ENCODE measurements around the gene GP2. TPM values are rescaled to one million over a fixed set of nuclear protein-coding genes. Genes with fewer than 3 reads are reported as not detected.

The GP2 gene
- polyA plus RNA-seq, 1 of the 3 experiments (the other 2 are of a cell fraction) = not detected

DNA sequence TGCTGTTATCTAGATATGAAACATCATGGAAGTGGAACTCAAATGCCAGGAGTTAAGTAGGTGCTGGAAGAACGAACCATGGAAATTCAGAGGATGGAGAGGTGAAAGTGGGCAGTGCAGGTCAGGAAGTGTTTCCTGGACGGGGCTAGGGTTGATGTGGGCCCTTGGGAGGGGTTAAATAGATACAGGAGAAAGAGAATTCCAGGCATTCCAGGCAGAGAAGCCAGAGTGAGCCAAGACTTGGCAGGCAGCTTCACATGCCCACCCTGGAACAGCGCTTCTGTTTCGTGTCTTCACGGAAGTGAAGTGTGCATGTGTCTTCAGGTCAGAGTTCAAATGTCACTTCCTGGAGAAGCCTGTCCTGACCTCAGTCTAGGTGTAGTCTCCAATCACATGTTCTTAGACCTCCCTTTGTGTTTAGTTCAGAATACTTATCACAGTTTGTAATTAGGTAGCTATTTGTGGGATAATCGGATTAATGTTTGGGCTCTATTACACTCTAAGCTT, 41.3 kb downstream of the GP2 start (continued):
- TF ChIP-seq, protein P1, sequence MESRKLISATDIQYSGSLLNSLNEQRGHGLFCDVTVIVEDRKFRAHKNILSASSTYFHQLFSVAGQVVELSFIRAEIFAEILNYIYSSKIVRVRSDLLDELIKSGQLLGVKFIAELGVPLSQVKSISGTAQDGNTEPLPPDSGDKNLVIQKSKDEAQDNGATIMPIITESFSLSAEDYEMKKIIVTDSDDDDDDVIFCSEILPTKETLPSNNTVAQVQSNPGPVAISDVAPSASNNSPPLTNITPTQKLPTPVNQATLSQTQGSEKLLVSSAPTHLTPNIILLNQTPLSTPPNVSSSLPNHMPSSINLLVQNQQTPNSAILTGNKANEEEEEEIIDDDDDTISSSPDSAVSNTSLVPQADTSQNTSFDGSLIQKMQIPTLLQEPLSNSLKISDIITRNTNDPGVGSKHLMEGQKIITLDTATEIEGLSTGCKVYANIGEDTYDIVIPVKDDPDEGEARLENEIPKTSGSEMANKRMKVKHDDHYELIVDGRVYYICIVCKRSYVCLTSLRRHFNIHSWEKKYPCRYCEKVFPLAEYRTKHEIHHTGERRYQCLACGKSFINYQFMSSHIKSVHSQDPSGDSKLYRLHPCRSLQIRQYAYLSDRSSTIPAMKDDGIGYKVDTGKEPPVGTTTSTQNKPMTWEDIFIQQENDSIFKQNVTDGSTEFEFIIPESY (IDR thresholded peaks at IDR 0.05; ENCODE audit: borderline replicate concordance, low read depth) = no peak
- TF ChIP-seq, protein P2, sequence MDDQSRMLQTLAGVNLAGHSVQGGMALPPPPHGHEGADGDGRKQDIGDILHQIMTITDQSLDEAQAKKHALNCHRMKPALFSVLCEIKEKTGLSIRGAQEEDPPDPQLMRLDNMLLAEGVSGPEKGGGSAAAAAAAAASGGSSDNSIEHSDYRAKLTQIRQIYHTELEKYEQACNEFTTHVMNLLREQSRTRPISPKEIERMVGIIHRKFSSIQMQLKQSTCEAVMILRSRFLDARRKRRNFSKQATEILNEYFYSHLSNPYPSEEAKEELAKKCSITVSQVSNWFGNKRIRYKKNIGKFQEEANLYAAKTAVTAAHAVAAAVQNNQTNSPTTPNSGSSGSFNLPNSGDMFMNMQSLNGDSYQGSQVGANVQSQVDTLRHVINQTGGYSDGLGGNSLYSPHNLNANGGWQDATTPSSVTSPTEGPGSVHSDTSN (IDR thresholded peaks at IDR 0.05) = no peak
- TF ChIP-seq TAF1 (IDR thresholded peaks at IDR 0.05; ENCODE audit: borderline replicate concordance, low read depth, low read length) (no peak), YY1 (IDR thresholded peaks at IDR 0.05; ENCODE audit: low read depth) (no peak), FOXJ3 (CRISPR knock-in tag; IDR thresholded peaks at IDR 0.05) (no peak), EZH2phosphoT487 (IDR thresholded peaks at IDR 0.05; ENCODE audit: borderline replicate concordance, low read depth) (no peak), RXRA (IDR thresholded peaks at IDR 0.05; ENCODE audit: borderline replicate concordance, low read depth) (no peak)

DNA sequence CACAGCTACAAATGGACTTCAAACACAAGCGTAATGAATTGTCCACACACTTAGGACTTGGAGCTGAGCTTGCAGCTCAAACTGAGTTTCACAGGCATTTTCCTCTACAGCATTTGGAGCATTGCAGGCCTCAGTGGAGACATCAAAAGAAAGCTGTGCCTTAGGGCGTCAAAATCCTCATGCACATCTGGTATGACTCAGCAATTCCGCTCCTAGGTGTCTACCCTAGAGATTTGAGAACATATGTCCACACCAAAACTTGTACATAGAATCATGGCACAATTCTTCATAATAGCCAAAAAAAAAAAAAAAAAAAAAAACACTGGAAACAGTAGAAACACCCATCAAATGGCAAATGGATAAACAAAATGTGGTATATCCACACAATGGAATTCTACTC, 47.1 kb downstream of the GP2 start:
- Histone ChIP-seq H3K36me3 (replicated peaks in 1 of 2; ENCODE audit: control insufficient read depth in 1 of 2, insufficient read depth in 2 of 2, low read length in 1 of 2) (no peaks in the 10 kb centered on the region), H3K4me3 (ENCODE audit: low read depth in 2 of 2, low read length in 1 of 2) (no peak overlapping the region), H3K9ac (no peak overlapping the region), H3K9me2 (no peaks in the 10 kb centered on the region), H3F3A (replicated peaks; ENCODE audit: insufficient read depth) (no peaks in the 10 kb centered on the region), H2AFZ (ENCODE audit: low read depth) (no peak overlapping the region), H4K20me1 (ENCODE audit: insufficient read depth) (no peaks in the 10 kb centered on the region), H3K27ac (ENCODE audit: low read depth in 2 of 2, low read length in 1 of 2) (no peak overlapping the region), H3K79me2 (ENCODE audit: insufficient read depth) (no peaks in the 10 kb centered on the region), H3K4me1 (ENCODE audit: control insufficient read depth in 1 of 2, insufficient read depth in 2 of 2, low read depth in 1 of 2, low read length in 1 of 2) (no peaks in the 10 kb centered on the region; a peak in 1 of 4 replicates), H3K9me3 (no peaks in the 10 kb centered on the region), H3K4me2 (no peak overlapping the region), H3K27me3 (ENCODE audit: insufficient read depth) (no peaks in the 10 kb centered on the region)
- POLR2A ChIA-PET = no interaction called here
- no peak for DNase-seq
- CTCF ChIA-PET = interaction anchor here (0.8 to 2.0 kb wide), 3 partner anchors 20 to 373 kb away, joined by 3 to 10 read pairs (median 4); no protein-coding TSS in a partner anchor
- TF ChIP-seq FOSL2 (IDR thresholded peaks at IDR 0.05; ENCODE audit: borderline replicate concordance, low read depth) = no peak
- no peak for TF ChIP-seq SMC3 (IDR thresholded peaks at IDR 0.05; ENCODE audit: low read depth, low read length)
- TF ChIP-seq EP300 (IDR thresholded peaks at IDR 0.05; ENCODE audit: borderline replicate concordance in 1 of 2, low read depth in 1 of 2, low read length in 1 of 2) = no peak
- TF ChIP-seq, protein P3, sequence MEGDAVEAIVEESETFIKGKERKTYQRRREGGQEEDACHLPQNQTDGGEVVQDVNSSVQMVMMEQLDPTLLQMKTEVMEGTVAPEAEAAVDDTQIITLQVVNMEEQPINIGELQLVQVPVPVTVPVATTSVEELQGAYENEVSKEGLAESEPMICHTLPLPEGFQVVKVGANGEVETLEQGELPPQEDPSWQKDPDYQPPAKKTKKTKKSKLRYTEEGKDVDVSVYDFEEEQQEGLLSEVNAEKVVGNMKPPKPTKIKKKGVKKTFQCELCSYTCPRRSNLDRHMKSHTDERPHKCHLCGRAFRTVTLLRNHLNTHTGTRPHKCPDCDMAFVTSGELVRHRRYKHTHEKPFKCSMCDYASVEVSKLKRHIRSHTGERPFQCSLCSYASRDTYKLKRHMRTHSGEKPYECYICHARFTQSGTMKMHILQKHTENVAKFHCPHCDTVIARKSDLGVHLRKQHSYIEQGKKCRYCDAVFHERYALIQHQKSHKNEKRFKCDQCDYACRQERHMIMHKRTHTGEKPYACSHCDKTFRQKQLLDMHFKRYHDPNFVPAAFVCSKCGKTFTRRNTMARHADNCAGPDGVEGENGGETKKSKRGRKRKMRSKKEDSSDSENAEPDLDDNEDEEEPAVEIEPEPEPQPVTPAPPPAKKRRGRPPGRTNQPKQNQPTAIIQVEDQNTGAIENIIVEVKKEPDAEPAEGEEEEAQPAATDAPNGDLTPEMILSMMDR (IDR thresholded peaks at IDR 0.05) = no peak
- TF ChIP-seq, protein P4, sequence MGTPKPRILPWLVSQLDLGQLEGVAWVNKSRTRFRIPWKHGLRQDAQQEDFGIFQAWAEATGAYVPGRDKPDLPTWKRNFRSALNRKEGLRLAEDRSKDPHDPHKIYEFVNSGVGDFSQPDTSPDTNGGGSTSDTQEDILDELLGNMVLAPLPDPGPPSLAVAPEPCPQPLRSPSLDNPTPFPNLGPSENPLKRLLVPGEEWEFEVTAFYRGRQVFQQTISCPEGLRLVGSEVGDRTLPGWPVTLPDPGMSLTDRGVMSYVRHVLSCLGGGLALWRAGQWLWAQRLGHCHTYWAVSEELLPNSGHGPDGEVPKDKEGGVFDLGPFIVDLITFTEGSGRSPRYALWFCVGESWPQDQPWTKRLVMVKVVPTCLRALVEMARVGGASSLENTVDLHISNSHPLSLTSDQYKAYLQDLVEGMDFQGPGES (IDR thresholded peaks at IDR 0.05; ENCODE audit: low read depth, low read length) = no peak
- TF ChIP-seq FOXJ3 (CRISPR knock-in tag; IDR thresholded peaks at IDR 0.05) = no peak
- TF ChIP-seq TCF12 (IDR thresholded peaks at IDR 0.05) = no peak
- TF ChIP-seq GATA2 (CRISPR knock-in tag; IDR thresholded peaks at IDR 0.05) = no peak
- TF ChIP-seq CHD2 (IDR thresholded peaks at IDR 0.05; ENCODE audit: low read length, partially characterized antibody) = no peak
- TF ChIP-seq SIN3A (IDR thresholded peaks at IDR 0.05; ENCODE audit: borderline replicate concordance, low read depth, low read length) = no peak
- TF ChIP-seq RFX5 (IDR thresholded peaks at IDR 0.05; ENCODE audit: low read length) = no peak
- TF ChIP-seq, protein P5, sequence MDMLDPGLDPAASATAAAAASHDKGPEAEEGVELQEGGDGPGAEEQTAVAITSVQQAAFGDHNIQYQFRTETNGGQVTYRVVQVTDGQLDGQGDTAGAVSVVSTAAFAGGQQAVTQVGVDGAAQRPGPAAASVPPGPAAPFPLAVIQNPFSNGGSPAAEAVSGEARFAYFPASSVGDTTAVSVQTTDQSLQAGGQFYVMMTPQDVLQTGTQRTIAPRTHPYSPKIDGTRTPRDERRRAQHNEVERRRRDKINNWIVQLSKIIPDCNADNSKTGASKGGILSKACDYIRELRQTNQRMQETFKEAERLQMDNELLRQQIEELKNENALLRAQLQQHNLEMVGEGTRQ (IDR thresholded peaks at IDR 0.05; ENCODE audit: borderline replicate concordance, low read depth, low read length) = no peak
- no peak for TF ChIP-seq RCOR1 (IDR thresholded peaks at IDR 0.05; ENCODE audit: low read length)
- TF ChIP-seq RAD21 (IDR thresholded peaks at IDR 0.05; ENCODE audit: low read length) = no peak
- TF ChIP-seq, protein P2 (IDR thresholded peaks at IDR 0.05) = no peak
- TF ChIP-seq MXI1 (IDR thresholded peaks at IDR 0.05; ENCODE audit: low read depth, low read length) = no peak
- WGBS (ENCODE audit: low lambda C conversion rate) = 27% methylated on average over 3 of the region's 3 CpGs

All from SK-N-SH (cell line).